H9 (cell line): ENCODE data around the gene ARID3A. TPM values are rescaled to one million over a fixed set of nuclear protein-coding genes. Genes with fewer than 3 reads are reported as not detected.

Experiments used
- DNase-seq: peaks from one replicate; pipeline ENCODE4 v3.0.0-alpha.2; 2017
- H2AFZ ChIP-seq: one replicate; pipeline ENCODE4 v1.6.1; 2013; ENCODE audit warnings: mild to moderate bottlenecking, low read length, control low read depth, moderate library complexity
- H2AK5ac ChIP-seq: 2 replicates; pipeline ENCODE4 v1.6.1; 2013; ENCODE audit warnings: low read length, control low read depth, mixed read lengths; ENCODE audit not compliant: insufficient read length
- H2BK120ac ChIP-seq: one replicate; pipeline ENCODE4 v1.6.1; 2013; ENCODE audit warnings: low read depth, mild to moderate bottlenecking, low read length, control low read depth, inconsistent platforms; ENCODE audit not compliant: poor library complexity, severe bottlenecking
- H2BK12ac ChIP-seq: 2 replicates; pipeline ENCODE4 v1.6.1; 2013; ENCODE audit warnings: low read length, control low read depth, mixed read lengths, low read depth; ENCODE audit not compliant: insufficient read length
- H2BK15ac ChIP-seq: 2 replicates; pipeline ENCODE4 v1.6.1; 2013; ENCODE audit warnings: low read depth, low read length, control low read depth
- H2BK20ac ChIP-seq: one replicate; pipeline ENCODE4 v1.6.1; 2013; ENCODE audit warnings: low read depth, mild to moderate bottlenecking, low read length, control low read depth, inconsistent platforms; ENCODE audit not compliant: poor library complexity, severe bottlenecking
- H2BK5ac ChIP-seq: 2 replicates; pipeline ENCODE4 v1.6.1; 2013; ENCODE audit warnings: low read length, control low read depth, mixed read lengths; ENCODE audit not compliant: insufficient read length
- H3K14ac ChIP-seq: 2 replicates; pipeline ENCODE4 v1.6.1; 2013; ENCODE audit warnings: low read length, control low read depth; ENCODE audit not compliant: insufficient read depth
- H3K18ac ChIP-seq: 2 replicates; pipeline ENCODE4 v1.6.1; 2013; ENCODE audit warnings: low read depth, mild to moderate bottlenecking, mixed read lengths, low read length, control low read depth; ENCODE audit not compliant: insufficient read length
- H3K23ac ChIP-seq: 2 replicates; pipeline ENCODE4 v1.6.1; 2013; ENCODE audit warnings: low read length, control low read depth, mixed read lengths, low read depth; ENCODE audit not compliant: insufficient read length
- H3K23me2 ChIP-seq: 2 replicates; pipeline ENCODE4 v1.6.1; 2013; ENCODE audit warnings: low read depth, mild to moderate bottlenecking, mixed read lengths, low read length, control low read depth; ENCODE audit not compliant: insufficient read length, poor library complexity, severe bottlenecking
- H3K27ac ChIP-seq: 2 replicates; pipeline ENCODE4 v1.5.1; 2013; ENCODE audit warnings: low read length, control low read depth, mixed read lengths, low read depth; ENCODE audit not compliant: insufficient read length
- H3K27me3 ChIP-seq: 2 replicates; pipeline ENCODE4 v1.6.1; 2013; ENCODE audit warnings: low read length, control low read depth, inconsistent platforms; ENCODE audit not compliant: insufficient read depth
- H3K4ac ChIP-seq: 2 replicates; pipeline ENCODE4 v1.6.1; 2013; ENCODE audit warnings: low read depth, mild to moderate bottlenecking, control low read depth, inconsistent platforms, low read length, moderate library complexity
- H3K4me1 ChIP-seq: 2 replicates; pipeline ENCODE4 v1.6.1; 2013; ENCODE audit warnings: low read length, control low read depth, inconsistent platforms; ENCODE audit not compliant: insufficient read depth
- H3K4me2 ChIP-seq: 2 replicates; pipeline ENCODE4 v1.6.1; 2013; ENCODE audit warnings: low read length, control low read depth, mixed read lengths; ENCODE audit not compliant: insufficient read length, insufficient read depth
- H3K56ac ChIP-seq: 2 replicates; pipeline ENCODE4 v1.6.1; 2013; ENCODE audit warnings: low read depth, mild to moderate bottlenecking, mixed read lengths, low read length, control low read depth; ENCODE audit not compliant: insufficient read length
- H3K79me1 ChIP-seq: 2 replicates; pipeline ENCODE4 v1.6.1; 2013; ENCODE audit warnings: low read depth, mild to moderate bottlenecking, moderate library complexity, low read length, control low read depth, inconsistent platforms; ENCODE audit not compliant: insufficient read depth, poor library complexity, severe bottlenecking
- H3K79me2 ChIP-seq: 2 replicates; pipeline ENCODE4 v1.6.1; 2013; ENCODE audit warnings: low read length, control low read depth, inconsistent platforms; ENCODE audit not compliant: insufficient read depth
- H3K9ac ChIP-seq: 2 replicates; pipeline ENCODE4 v1.6.1; 2013; ENCODE audit warnings: low read length, control low read depth, mixed read lengths; ENCODE audit not compliant: insufficient read length; ENCODE audit errors: extremely low read depth
- H3K9me3 ChIP-seq: one replicate; pipeline ENCODE4 v1.6.1; 2013; ENCODE audit warnings: low read depth, low read length, inconsistent platforms; ENCODE audit not compliant: control insufficient read depth
- H3T11ph ChIP-seq: one replicate; pipeline ENCODE4 v1.6.1; 2013; ENCODE audit warnings: mild to moderate bottlenecking, low read length, control low read depth, inconsistent platforms
- H4K20me1 ChIP-seq: one replicate; pipeline ENCODE4 v1.6.1; 2013; ENCODE audit not compliant: control insufficient read depth, insufficient read length, insufficient read depth
- H4K5ac ChIP-seq: 2 replicates; pipeline ENCODE4 v1.6.1; 2013; ENCODE audit warnings: low read depth, mild to moderate bottlenecking, mixed read lengths, low read length, control low read depth; ENCODE audit not compliant: insufficient read length
- H4K8ac ChIP-seq: replicated peaks from 2 replicates; pipeline ENCODE4 v1.6.1; 2013; ENCODE audit warnings: low read length, control low read depth, mixed read lengths, low read depth; ENCODE audit not compliant: insufficient read length
- H4K91ac ChIP-seq: 2 replicates; pipeline ENCODE4 v1.6.1; 2013; ENCODE audit warnings: low read depth, mild to moderate bottlenecking, moderate library complexity, mixed read lengths, low read length, control low read depth; ENCODE audit not compliant: insufficient read length
- H3K27ac Mint-ChIP-seq, 3 experiments: 2 replicates in 2 of 3; 3 replicates in 1 of 3; pipeline ENCODE4 v1.8.0; 2020 to 2021; ENCODE audit warnings: mixed read lengths in 3 of 3, mild to moderate bottlenecking in 1 of 3, moderate library complexity in 1 of 3
- H3K27me3 Mint-ChIP-seq: 2 replicates; pipeline ENCODE4 v1.8.0; 2021; ENCODE audit warnings: low read depth, mild to moderate bottlenecking, moderate library complexity, mixed read lengths
- H3K36me3 Mint-ChIP-seq, 3 experiments: 2 replicates in 2 of 3; 3 replicates in 1 of 3; pipeline ENCODE4 v1.8.0; 2020 to 2021; ENCODE audit warnings: low read depth in 3 of 3, mixed read lengths in 3 of 3; ENCODE audit not compliant: insufficient read depth in 1 of 3
- H3K4me1 Mint-ChIP-seq, 2 experiments: 2 replicates each; pipeline ENCODE4 v1.8.0; 2020; ENCODE audit warnings: mixed read lengths in 2 of 2
- H3K4me3 Mint-ChIP-seq, 2 experiments: 2 replicates in 1 of 2; 3 replicates in 1 of 2; pipeline ENCODE4 v1.8.0; 2020 to 2021; ENCODE audit warnings: mild to moderate bottlenecking in 2 of 2, mixed read lengths in 2 of 2, moderate library complexity in 1 of 2
- H3K9me3 Mint-ChIP-seq, 2 experiments: 2 replicates in 1 of 2; 3 replicates in 1 of 2; pipeline ENCODE4 v1.8.0; 2020; ENCODE audit warnings: mild to moderate bottlenecking in 2 of 2, mixed read lengths in 2 of 2, moderate library complexity in 1 of 2
- CTCF ChIP-seq: fragments of 200-600 bp; sonication (generic); conservative IDR thresholded peaks from 3 replicates; pipeline ENCODE4 v1.8.0; 2021; ENCODE audit warnings: antibody characterized with exemption, mild to moderate bottlenecking
- WGBS: extraction: QIAGEN DNeasy Blood & Tissue Kit; methylation state at CpG from one replicate; pipeline ENCODE4 v1.1.7; 2013; ENCODE audit warnings: missing lambda C conversion rate, low lambda C conversion rate, mixed read lengths; ENCODE audit not compliant: insufficient read length; ENCODE audit errors: extremely low coverage; 5-methylcytosine and 5-hydroxymethylcytosine counted together
- total RNA-seq: library from RNA; stranded (reverse); gene quantifications from 2 replicates; pipeline ENCODE4 v1.2.1, GENCODE V29; 2021

The ARID3A gene
- total RNA-seq, 1 experiment from 2014 or later, result 98.3 TPM

- H4K8ac ChIP-seq, result no peak overlapping the region
- no peak overlapping the region for H3K4me3 Mint-ChIP-seq
- H3K4me1 Mint-ChIP-seq, result 0 out of 4 replicates have a peak, but pooled peaks cover 0 to under 1% of the 10 kb centered on the region in 2 experiments
These were observed 38.8 kb upstream of the ARID3A start for GRCh38 chr19:887072-887471.

More at GRCh38 chr19:887072-887471, 38.8 kb upstream of the ARID3A start:
- H4K5ac ChIP-seq, result no peak overlapping the region
- no peaks in the 10 kb centered on the region for H3K9me3 ChIP-seq
- H3K18ac ChIP-seq, result no peak overlapping the region
- H3K27ac ChIP-seq, result no peak overlapping the region
- H3K4me1 ChIP-seq, result no peaks in the 10 kb centered on the region
- no CpG with 5 or more reads among the region's 16 CpGs for WGBS
- no peak for DNase-seq
- no peaks in the 10 kb centered on the region; the same call in 1 of the 2 replicates for H3K79me2 ChIP-seq
- no peak overlapping the region for H2BK20ac ChIP-seq
- no peaks in the 10 kb centered on the region for H3K23me2 ChIP-seq
- H3K9ac ChIP-seq, result no peak overlapping the region
- no peak overlapping the region for H2BK15ac ChIP-seq
- no peak overlapping the region for H3K4ac ChIP-seq
- H2BK12ac ChIP-seq, result no peak overlapping the region
- no peaks in the 10 kb centered on the region for H3K79me1 ChIP-seq
- no peak overlapping the region for H4K91ac ChIP-seq
- Mint-ChIP-seq H3K36me3 (peaks cover 4 to 51% (median 39%) of the 10 kb centered on the region in 3 experiments; a peak in 6 of 7 replicates), H3K27ac (no peak overlapping the region), H3K9me3 (no peaks in the 10 kb centered on the region), H3K27me3 (no peaks in the 10 kb centered on the region)
- H2AFZ ChIP-seq, result no peak overlapping the region
- no peak overlapping the region for H2AK5ac ChIP-seq
- no peak overlapping the region for H3K23ac ChIP-seq
- no peak overlapping the region for H3K56ac ChIP-seq
- H3K4me2 ChIP-seq, result no peak overlapping the region
- no peak overlapping the region for H2BK120ac ChIP-seq
- no peak overlapping the region for H3K14ac ChIP-seq
- peaks cover 2% of the 10 kb centered on the region for H4K20me1 ChIP-seq
- H2BK5ac ChIP-seq, result no peak overlapping the region
- no peak overlapping the region for H3T11ph ChIP-seq
- H3K27me3 ChIP-seq, result no peaks in the 10 kb centered on the region
- no peak for TF ChIP-seq CTCF
